Measurements from ENCODE around the gene MLLT3.

The MLLT3 gene

DNA sequence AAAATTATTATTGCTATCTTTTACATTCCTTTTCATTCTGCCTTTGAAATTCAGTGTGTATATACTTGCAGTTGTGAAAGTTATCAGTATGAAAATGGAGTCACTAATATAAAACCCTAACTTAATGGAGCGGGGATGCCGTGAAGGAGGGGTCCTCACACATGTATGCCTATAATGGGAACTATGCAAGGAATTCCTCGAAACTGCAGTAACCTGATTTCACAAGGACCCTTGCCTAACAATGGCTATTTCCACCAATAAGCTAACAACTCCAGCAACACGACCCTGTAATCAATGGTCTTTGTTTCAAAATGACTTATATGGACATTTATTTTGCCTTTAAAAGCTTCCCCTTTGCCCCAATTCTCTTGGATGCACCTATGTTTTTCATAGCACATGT lies 12.6 kb upstream of the MLLT3 start:
- TF ChIP-seq CSDC2 (CRISPR knock-in tag; IDR thresholded peaks at IDR 0.05) (no peak), ZC3H10 (CRISPR knock-in tag; IDR thresholded peaks at IDR 0.05) (no peak), SNAI2 (CRISPR knock-in tag; IDR thresholded peaks at IDR 0.05) (no peak), ZNF565 (CRISPR knock-in tag; conservative IDR thresholded peaks at IDR 0.05; ENCODE audit: low read depth) (no peak), ZNF8 (CRISPR knock-in tag; IDR thresholded peaks at IDR 0.05) (no peak), ESRRG (CRISPR knock-in tag; IDR thresholded peaks at IDR 0.05) (no peak), ARNTL (CRISPR knock-in tag; IDR thresholded peaks at IDR 0.05; ENCODE audit: borderline replicate concordance, low read depth) (no peak), ZNF70 (CRISPR knock-in tag; IDR thresholded peaks at IDR 0.05) (no peak), BACH2 (CRISPR knock-in tag; IDR thresholded peaks at IDR 0.05; ENCODE audit: borderline replicate concordance) (no peak), PPARA (CRISPR knock-in tag; IDR thresholded peaks at IDR 0.05; ENCODE audit: borderline replicate concordance) (no peak), TCF4 (CRISPR knock-in tag; IDR thresholded peaks at IDR 0.05; ENCODE audit: borderline replicate concordance) (no peak), GLIS3 (CRISPR knock-in tag; IDR thresholded peaks at IDR 0.05) (no peak)
- TF ChIP-seq, protein P1, sequence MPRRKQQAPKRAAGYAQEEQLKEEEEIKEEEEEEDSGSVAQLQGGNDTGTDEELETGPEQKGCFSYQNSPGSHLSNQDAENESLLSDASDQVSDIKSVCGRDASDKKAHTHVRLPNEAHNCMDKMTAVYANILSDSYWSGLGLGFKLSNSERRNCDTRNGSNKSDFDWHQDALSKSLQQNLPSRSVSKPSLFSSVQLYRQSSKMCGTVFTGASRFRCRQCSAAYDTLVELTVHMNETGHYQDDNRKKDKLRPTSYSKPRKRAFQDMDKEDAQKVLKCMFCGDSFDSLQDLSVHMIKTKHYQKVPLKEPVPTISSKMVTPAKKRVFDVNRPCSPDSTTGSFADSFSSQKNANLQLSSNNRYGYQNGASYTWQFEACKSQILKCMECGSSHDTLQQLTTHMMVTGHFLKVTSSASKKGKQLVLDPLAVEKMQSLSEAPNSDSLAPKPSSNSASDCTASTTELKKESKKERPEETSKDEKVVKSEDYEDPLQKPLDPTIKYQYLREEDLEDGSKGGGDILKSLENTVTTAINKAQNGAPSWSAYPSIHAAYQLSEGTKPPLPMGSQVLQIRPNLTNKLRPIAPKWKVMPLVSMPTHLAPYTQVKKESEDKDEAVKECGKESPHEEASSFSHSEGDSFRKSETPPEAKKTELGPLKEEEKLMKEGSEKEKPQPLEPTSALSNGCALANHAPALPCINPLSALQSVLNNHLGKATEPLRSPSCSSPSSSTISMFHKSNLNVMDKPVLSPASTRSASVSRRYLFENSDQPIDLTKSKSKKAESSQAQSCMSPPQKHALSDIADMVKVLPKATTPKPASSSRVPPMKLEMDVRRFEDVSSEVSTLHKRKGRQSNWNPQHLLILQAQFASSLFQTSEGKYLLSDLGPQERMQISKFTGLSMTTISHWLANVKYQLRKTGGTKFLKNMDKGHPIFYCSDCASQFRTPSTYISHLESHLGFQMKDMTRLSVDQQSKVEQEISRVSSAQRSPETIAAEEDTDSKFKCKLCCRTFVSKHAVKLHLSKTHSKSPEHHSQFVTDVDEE (CRISPR knock-in tag; IDR thresholded peaks at IDR 0.05): no peak
- TF ChIP-seq, protein P2, sequence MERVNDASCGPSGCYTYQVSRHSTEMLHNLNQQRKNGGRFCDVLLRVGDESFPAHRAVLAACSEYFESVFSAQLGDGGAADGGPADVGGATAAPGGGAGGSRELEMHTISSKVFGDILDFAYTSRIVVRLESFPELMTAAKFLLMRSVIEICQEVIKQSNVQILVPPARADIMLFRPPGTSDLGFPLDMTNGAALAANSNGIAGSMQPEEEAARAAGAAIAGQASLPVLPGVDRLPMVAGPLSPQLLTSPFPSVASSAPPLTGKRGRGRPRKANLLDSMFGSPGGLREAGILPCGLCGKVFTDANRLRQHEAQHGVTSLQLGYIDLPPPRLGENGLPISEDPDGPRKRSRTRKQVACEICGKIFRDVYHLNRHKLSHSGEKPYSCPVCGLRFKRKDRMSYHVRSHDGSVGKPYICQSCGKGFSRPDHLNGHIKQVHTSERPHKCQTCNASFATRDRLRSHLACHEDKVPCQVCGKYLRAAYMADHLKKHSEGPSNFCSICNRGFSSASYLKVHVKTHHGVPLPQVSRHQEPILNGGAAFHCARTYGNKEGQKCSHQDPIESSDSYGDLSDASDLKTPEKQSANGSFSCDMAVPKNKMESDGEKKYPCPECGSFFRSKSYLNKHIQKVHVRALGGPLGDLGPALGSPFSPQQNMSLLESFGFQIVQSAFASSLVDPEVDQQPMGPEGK (CRISPR knock-in tag; IDR thresholded peaks at IDR 0.05; ENCODE audit: borderline replicate concordance): no peak
- no peak for ATAC-seq

GRCh38 chr9:20632705-20633104 lies 10.4 kb upstream of the MLLT3 start:
- TF ChIP-seq TCF4 (CRISPR knock-in tag; IDR thresholded peaks at IDR 0.05; ENCODE audit: borderline replicate concordance): no peak
- no peak for TF ChIP-seq BACH2 (CRISPR knock-in tag; IDR thresholded peaks at IDR 0.05; ENCODE audit: borderline replicate concordance)
- TF ChIP-seq ARNTL (CRISPR knock-in tag; IDR thresholded peaks at IDR 0.05; ENCODE audit: borderline replicate concordance, low read depth): no peak
- TF ChIP-seq, protein P2 (CRISPR knock-in tag; IDR thresholded peaks at IDR 0.05; ENCODE audit: borderline replicate concordance): no peak
- no peak for TF ChIP-seq ISL1 (CRISPR knock-in tag; IDR thresholded peaks at IDR 0.05)
- TF ChIP-seq, protein P1 (CRISPR knock-in tag; IDR thresholded peaks at IDR 0.05): no peak
- no peak for TF ChIP-seq ZNF70 (CRISPR knock-in tag; IDR thresholded peaks at IDR 0.05)
- no peak for TF ChIP-seq ZFP3 (CRISPR knock-in tag; IDR thresholded peaks at IDR 0.05)
- no peak for TF ChIP-seq CSDC2 (CRISPR knock-in tag; IDR thresholded peaks at IDR 0.05)
- TF ChIP-seq GLIS3 (CRISPR knock-in tag; IDR thresholded peaks at IDR 0.05): no peak
- no peak for TF ChIP-seq TOX (CRISPR knock-in tag; IDR thresholded peaks at IDR 0.05; ENCODE audit: borderline replicate concordance)
- no peak for TF ChIP-seq OSR1 (CRISPR knock-in tag; IDR thresholded peaks at IDR 0.05)
- TF ChIP-seq POU6F1 (CRISPR knock-in tag; IDR thresholded peaks at IDR 0.05; ENCODE audit: borderline replicate concordance, low read depth): no peak
- no peak for TF ChIP-seq PPARA (CRISPR knock-in tag; IDR thresholded peaks at IDR 0.05; ENCODE audit: borderline replicate concordance)
- no peak for TF ChIP-seq RARB (CRISPR knock-in tag; IDR thresholded peaks at IDR 0.05)
- no peak for TF ChIP-seq ZNF565 (CRISPR knock-in tag; conservative IDR thresholded peaks at IDR 0.05; ENCODE audit: low read depth)
- TF ChIP-seq, protein P3, sequence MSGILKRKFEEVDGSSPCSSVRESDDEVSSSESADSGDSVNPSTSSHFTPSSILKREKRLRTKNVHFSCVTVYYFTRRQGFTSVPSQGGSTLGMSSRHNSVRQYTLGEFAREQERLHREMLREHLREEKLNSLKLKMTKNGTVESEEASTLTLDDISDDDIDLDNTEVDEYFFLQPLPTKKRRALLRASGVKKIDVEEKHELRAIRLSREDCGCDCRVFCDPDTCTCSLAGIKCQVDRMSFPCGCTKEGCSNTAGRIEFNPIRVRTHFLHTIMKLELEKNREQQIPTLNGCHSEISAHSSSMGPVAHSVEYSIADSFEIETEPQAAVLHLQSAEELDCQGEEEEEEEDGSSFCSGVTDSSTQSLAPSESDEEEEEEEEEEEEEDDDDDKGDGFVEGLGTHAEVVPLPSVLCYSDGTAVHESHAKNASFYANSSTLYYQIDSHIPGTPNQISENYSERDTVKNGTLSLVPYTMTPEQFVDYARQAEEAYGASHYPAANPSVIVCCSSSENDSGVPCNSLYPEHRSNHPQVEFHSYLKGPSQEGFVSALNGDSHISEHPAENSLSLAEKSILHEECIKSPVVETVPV (CRISPR knock-in tag; IDR thresholded peaks at IDR 0.05): no peak
- TF ChIP-seq ZFP30 (CRISPR knock-in tag; IDR thresholded peaks at IDR 0.05): no peak
- TF ChIP-seq ZC3H10 (CRISPR knock-in tag; IDR thresholded peaks at IDR 0.05): no peak
- no peak for ATAC-seq

Measured in SK-N-SH treated with all-trans-retinoic acid at 6 μM for 48 hours (cell line).